HG03460 (cell line): Measurements from ENCODE around the gene DEPDC1.
A peak's percentile ranks its signal among the peaks of the same experiment; 100 is the strongest.
"Not testable (repeated sequence)": the region's sequence is repeated elsewhere in the genome, so short reads cannot be mapped to it uniquely, and the experiment has no call there.

ENCODE experiments used
- ATAC-seq: cut with Tn5 transposase; IDR thresholded peaks from one replicate; pipeline ENCODE4 v1.9.1; 2021; ENCODE audit not compliant: unreplicated experiment

The DEPDC1 gene, protein sequence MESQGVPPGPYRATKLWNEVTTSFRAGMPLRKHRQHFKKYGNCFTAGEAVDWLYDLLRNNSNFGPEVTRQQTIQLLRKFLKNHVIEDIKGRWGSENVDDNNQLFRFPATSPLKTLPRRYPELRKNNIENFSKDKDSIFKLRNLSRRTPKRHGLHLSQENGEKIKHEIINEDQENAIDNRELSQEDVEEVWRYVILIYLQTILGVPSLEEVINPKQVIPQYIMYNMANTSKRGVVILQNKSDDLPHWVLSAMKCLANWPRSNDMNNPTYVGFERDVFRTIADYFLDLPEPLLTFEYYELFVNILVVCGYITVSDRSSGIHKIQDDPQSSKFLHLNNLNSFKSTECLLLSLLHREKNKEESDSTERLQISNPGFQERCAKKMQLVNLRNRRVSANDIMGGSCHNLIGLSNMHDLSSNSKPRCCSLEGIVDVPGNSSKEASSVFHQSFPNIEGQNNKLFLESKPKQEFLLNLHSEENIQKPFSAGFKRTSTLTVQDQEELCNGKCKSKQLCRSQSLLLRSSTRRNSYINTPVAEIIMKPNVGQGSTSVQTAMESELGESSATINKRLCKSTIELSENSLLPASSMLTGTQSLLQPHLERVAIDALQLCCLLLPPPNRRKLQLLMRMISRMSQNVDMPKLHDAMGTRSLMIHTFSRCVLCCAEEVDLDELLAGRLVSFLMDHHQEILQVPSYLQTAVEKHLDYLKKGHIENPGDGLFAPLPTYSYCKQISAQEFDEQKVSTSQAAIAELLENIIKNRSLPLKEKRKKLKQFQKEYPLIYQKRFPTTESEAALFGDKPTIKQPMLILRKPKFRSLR

DNA sequence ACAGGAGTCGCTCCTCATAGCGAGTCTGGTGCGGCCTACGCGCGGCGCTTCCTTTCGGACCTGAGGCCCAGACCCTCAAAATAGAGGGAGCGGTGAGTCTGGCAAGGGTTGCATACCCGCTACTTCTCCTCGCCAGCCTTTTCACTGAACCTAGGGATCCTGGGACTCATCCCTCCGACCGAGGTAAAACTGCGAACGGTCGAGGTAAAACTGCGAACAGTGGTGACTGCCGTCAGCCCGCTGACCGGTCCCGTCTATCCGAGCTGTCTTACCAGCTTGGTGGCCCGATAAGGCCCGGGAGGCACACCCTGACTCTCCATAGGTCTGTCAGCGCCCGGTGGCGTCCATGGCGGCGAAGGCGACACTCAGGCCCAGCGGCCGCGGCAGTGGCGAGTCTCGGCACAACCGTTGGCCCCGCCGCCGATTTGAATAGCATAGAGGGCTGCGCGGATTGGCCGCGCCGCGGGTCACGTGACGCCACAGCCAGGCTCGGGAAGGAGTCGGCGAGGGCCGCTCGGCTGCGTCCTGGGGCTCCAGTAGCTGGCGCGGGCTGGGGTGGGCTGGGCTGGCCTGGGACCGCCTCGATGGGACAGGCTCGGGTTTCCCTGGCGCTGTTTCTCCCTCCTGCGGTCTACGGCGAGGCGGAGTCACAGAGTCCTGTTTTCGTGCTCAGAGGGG is at the start of gene DEPDC1:
Gene DEPDC1, minus strand, starts transcription at position 403 of the 678 bp plus-strand sequence. Its CDS starts 83 bp downstream, at position 320.
- ATAC-seq, result peak; percentile 93

DNA sequence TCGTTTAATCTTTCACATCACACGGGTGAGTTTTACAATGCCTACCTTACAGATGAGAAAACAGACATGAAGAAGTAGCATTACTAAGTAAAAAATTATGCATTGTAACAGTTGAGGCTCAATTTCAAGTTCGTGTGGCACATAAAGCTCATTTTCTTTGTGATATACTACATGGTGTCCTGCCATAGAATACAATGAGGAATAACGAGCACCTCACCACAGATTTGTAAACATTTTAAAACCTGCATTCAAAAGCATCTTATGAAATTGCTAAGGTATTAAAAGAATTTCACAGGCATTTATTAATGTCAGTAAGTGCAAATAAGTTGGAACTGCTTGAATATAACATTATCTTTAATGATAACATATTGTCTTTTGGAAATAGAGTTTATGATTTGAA is 47.8 kb upstream of the DEPDC1 start:
- no peak for ATAC-seq

DNA sequence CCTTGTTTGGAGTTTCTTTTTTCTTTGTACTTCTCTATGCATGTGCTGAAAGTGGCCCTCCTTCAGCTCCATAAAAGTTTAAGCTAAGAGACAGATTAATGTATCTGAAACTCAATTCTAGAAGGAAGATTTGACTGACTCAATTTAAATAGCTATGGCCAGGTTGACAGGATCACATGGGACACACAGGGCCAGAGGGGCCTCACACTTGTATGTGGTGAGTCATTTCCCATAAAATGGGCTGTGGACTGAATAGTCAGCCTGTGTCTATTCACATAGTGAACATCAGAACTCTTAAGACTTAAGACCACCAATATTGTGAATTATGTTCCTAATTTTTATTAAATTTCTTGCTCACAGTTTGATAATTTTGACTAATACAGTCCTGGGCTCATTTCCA is 45.7 kb upstream of the DEPDC1 start:
- ATAC-seq, result no peak

DNA sequence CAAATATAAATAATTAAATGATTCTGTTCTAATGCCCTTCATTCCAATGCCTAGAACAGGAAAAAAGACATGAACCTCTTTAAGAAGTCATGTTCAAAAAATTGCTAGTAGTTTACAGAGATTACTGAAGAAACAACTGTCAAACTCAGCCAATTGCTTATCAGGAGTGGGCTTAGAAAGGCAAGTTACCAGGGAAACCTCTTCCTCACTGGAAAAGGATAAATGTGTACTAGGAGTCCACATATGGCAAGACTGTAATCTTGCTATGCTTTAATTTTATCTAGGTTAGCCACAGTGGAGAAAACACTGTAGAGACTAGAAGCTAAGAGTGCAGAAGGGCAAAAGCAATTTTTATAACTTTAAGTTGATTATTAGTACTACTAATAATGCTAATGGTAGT is 42.1 kb upstream of the DEPDC1 start:
- no peak for ATAC-seq

DNA sequence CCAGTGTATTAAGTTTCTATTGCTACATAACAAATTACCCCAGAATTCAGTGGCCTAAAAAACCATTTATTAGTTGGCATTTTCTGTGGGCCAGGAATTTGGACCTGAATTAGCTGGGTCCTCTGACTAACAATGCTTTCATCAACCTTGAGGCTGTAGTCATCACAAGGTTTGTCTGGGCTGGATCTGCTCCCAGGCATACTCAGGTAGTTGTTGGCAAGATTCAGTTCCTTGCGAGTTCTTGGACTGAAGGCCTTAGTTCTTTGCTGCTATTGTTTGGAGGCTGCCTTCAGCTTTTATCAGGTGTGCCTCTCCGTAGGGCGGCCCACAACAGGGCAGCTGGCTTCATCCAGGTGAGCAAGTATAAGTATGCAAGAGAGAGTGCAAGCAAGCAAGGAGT is 31.4 kb upstream of the DEPDC1 start:
- no peak for ATAC-seq

DNA sequence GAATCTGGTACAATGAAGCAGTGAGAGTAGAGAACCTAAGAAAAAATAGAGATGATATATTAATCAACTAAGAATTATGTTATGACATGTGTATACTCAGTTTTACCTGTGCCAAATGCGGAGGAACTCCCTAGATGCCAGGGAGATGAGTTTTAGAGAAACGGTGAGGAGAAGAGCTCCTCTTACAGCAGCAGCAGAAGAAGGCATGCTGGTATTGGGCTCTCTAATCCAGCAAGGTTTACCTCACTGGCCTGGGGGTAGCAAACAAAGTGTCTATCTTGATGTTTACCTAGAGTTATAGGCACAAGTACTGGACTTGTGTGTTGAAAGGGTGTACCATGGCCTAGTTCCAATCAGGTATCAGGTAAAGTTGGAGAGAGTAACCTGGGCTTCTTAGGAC is 28.9 kb upstream of the DEPDC1 start:
- no peak for ATAC-seq

DNA sequence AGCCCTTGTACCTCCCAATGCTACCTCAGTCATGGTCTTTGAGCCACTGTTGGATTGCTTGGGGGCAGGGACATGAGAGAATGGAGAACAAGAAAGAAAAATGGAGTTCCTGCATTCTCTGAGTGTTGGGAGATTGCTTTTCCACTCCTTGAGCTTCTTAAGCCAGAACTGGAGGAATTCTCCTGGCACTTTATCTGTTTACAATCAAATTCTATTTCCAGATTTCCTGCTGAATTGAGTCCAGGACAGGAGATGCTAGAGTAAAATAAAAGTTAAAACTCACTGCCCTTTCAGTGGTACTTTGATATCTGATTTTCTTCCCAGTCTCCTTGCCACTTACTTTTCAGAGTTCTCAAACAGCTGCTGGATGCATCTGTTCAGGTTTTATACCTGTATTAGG is 24.4 kb upstream of the DEPDC1 start:
- no peak for ATAC-seq

DNA sequence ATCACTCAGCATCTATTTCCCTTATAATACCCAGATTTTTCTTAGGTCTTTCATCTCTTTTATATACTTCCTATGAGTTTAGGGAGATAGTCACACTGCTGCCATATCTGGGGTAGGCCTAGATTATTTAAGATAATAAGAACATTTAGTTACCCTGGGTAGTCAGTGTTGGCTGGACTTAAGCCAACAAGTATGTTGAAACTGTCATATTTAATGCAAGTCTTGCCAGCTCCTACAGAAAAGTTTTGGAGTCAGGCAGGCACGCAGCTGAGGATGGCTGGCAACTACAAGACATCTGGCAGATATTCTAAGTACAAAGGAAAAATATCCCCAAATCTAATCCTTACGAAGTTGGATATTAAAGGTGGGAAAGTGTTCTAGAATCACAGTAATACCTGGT is 19.2 kb upstream of the DEPDC1 start:
- no peak for ATAC-seq

DNA sequence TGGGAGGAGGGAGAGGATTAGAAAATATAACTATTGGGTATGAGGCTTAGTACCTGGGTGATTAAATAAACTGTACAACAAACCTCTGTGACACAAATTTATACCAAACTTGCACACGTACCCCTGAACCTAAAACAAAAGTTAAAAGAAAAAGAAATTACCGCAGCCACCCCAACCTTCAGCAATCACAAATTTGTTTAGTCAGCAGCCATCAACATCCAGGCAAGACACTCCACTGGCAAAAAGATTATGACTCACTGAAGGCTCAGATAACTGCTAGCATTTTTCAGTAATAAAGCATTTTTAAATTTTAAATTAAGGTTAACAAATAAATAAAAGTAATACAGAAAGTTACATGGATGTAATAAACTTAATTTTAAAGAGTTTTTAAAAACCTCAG is 14.4 kb upstream of the DEPDC1 start:
- no peak for ATAC-seq

DNA sequence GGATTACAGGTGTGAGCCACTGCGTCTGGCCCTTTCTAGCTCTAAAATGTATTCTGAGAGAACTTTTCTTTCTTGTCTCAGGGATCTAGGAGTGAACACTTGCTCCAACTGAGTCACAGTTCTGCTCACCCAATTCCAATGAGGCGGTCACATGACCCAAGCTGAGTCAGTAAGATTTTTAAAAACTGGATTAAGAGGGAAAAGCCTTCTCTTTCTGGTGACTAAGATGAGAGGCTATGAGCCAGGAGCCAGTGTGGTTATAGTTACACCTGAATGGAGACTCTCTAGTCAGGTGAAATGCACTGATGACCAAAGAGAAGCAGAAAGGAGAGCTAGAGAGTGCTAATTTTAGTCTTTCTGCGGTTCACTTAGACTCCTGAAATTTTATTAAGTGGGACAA is 9.5 kb upstream of the DEPDC1 start:
- no peak for ATAC-seq

DNA sequence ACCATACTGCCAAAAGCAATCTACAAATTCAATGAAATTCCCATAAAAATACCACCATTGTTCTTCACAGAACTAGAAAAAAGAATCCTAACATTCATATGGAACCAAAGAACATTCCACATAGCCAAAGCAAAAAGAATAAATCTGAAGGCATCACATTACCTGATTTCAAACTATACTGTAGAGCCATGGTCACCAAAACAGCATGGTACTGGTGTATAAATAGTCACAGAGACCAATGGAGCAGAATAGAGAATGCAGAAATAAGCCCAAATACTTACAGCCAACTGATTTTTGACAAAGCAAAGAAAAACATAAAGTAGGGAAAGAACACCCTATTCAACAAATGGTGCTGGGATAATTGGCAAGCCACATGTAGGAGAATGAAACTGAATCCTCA is 6.2 kb upstream of the DEPDC1 start:
- no peak for ATAC-seq

DNA sequence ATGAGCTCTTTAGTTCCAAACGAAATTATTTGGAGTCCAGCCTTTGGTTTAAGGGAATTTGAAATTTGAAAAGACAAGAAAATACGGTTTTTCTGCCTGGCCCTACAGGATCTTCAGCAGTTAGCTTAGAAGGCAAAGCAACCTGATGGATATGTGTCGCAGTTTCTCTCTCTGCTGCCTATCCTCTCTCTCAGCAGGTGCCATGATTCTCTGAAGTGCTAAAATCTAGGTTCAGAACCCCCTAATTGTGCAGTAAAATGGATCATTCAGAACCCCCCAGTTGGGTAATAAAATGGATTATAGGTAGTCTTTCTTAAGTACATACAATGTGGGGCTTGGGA is 446 bp upstream of the DEPDC1 start:
- ATAC-seq, result peak; percentile 9

DNA sequence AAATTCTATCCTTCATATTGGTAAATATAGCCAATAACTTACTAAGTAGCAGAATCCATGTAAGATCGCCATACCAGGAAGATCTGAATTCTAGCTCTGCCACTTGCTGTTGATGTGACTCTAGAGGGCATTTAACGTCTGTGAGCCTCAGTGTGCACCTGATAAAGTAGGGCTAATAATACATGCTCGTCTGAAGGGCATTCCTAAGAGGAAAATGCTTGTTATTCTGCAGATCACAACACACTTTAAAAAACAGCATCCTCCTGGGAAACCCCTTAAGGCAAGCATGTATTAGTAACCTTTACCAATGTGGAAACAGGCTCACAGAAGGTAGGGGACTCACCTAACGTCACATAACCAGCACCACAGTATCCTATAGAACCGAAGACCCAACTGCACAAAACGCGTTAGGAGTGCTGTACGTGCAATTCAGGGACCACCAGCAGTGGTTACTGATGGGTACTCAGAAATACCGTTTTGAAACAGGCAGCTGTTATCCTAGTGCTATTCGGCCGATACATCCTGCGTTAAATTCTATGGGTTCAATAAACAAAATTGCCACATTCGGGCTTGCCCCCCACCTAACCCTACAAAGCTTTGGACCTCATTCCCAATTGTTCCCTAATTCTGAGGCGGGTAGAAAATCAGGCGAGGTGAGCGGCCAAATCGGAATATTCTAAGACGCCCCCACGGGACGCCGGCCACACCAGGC is 758 bp downstream of the DEPDC1 start:
- ATAC-seq, result peak; percentile 30

DNA sequence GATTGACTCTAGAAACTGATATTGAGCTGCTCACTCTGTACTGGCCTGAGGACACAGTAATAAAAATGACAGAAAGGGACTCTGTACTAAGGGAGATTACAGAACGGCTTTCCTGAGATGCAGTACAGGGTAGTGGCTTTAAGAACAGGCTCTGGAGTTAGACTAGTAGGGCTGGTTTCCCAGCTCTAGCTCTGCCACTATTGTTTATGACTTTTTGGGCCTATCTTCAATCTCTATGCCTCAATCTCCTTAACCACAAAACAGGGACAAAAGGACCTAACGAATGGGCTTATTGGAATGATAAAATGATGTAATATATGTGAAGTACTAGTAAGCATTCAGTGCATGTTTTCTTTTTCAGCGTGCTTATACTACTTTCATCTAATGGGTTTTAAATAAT is 1.4 kb downstream of the DEPDC1 start:
- ATAC-seq, result no peak

DNA sequence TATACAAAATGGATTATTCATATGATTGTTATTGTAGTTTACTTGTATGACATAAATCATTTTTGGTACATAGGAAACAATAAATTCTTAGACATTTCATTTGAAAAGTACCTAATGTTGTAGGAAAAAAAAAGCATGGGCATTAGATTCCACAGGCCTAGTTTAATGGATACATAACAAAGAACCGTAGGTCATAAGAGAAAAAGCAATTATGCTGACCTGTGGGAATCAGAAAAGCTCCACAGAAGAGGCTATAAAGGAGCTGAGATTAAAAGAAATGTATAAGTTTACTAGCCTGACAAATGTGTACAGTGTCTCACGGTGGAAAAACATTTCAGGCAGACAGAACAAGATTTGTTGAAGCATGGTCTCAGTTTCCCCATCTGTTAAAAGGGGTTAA is 3.7 kb downstream of the DEPDC1 start:
- ATAC-seq, result no peak

DNA sequence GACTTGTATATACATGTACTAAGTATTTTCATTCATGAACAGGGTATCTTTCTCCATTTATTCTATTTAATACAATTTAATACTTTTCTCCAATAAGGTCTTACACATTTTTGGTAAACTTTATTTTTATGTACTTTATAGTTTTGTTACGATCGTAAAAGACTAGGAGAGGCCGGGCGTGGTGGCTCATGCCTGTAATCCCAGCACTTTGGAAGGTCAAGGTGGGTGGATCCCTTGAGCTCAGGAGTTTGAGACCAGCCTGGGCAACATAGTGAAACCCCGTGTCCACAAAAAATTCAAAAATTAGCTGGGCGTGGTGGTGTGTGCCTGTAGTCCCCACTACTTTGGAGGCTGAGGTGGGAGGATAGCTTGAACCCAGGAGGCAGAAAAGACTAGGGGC is 4.6 kb downstream of the DEPDC1 start:
- not testable (repeated sequence) for ATAC-seq

DNA sequence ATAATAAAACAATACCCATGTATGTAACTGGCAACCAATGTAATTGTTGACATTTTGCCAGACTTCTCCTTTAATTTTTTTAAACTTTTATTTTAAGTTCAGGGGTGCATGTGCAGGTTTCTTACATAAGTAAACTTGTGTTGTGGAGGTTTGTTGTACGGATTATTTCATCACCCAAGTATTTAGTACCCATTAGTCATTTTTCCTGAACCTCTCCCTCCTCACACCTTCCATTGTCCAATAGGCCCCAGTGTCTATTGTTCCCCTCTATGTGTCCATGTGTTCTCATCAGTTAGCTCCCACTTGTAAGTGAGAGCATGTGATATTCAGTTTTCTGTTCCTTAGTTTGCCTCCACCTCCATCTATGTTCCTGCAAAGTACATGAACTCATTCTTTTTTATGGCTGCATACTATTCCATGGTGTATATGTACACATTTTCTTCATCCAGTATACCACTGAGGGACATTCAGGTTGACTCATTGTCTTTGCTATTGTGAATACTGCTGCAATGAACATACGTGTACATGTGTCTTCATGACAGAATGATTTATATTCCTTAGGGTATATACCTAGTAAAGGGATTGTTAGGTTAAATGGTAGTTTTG is 6.7 kb downstream of the DEPDC1 start:
- no peak for ATAC-seq

DNA sequence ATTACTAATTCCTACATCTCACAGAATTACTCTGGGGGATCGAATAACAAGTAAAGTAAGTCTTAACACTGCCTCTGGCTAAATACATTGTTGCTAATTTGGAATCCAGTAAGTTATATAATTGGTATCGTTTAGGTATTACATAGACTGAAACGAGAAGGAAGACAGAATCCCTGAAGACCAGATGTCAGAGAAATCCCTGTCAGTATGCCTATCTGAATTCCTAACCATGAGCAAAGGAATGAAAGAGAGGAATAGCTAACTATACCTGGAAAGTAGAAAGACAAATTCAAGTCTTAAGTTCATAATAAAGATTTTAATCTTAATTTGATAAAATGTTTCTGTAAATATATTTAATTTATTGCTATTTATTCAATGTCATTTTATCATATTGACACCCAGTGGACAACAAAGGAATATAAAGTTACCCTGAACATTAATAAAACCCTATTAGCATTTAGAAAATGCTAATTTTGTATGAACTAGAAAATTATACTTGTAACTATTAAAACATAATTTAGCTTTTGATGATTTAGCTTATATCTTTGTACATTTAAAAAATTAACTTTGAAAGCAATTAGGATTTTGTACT is 11.4 kb downstream of the DEPDC1 start:
- ATAC-seq, result no peak

DNA sequence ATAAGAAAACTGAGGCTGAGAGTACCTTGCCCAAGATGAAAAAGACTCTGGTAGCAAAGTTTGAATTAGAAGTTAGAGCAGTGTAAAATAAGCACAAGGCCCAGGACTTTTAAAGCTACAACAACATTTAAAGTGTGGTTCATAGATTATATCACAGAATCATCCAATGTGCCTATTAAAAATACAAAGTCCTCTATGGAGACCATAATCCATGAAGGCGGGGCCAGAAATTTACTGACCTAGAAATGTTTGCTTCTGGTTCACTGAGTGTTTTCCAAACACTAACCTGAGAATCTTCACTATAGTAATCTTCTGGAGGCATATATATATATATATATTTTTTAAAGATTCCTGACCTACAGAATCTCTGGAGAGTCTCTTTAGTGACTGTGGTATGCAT is 12.3 kb downstream of the DEPDC1 start:
- ATAC-seq, result no peak

DNA sequence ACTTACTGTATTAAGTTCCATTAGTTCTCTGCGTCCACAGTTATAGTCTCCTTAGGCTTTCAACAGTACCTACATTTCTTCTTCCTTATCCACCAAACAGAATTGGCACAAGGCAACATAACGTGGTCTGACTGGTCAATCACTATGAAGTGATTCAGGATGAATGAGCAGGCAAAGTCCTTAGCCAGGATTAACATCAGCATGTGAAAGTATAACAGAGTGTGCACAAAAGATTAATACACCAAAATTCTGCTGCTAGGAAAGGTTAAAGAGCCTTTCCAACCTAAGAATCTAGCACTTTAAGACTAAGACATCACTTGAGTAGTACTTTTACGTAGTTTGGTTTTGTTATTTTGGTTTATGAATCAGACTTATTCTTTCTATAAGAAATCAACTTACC is 15.8 kb downstream of the DEPDC1 start:
- no peak for ATAC-seq
